Panc1 (cell line): ENCODE measurements around the gene SCD. TPM values are rescaled to one million over a fixed set of nuclear protein-coding genes. Genes with fewer than 3 reads are reported as not detected.
A peak's percentile ranks its signal among the peaks of the same experiment; 100 is the strongest.

Source experiments
- ATAC-seq: fragments of 200-7000 bp; cut with Tn5 transposase; 2 replicates; pipeline ENCODE4 v1.9.1; 2020; ENCODE audit warnings: mild to moderate bottlenecking, moderate library complexity
- BruUV-seq: library from RNA; stranded (reverse); fragments of 400-500 nt; replicated peaks from 2 replicates; lab custom pipeline; 2021; lab: Mats Ljungman, UMichigan
- CTCF ChIA-PET: fragments of 300-600 bp; sonication (Branson Sonifier 250); formaldehyde crosslinking; loops from one replicate; lab custom pipeline; 2022; ENCODE audit warnings: antibody characterized with exemption; lab: Charles Lee
- POLR2A ChIA-PET: fragments of 300-600 bp; sonication (Branson Sonifier 250); formaldehyde crosslinking; loops from one replicate; lab custom pipeline; 2022; ENCODE audit warnings: antibody characterized with exemption; lab: Charles Lee
- DNase-seq: peaks from one replicate; pipeline ENCODE4 v3.0.0-alpha.2; 2010; ENCODE audit warnings: low read depth, low spot score
- H3K27ac ChIP-seq: 2 replicates; pipeline ENCODE4 v1.5.1; 2011; ENCODE audit warnings: mild to moderate bottlenecking, low read length, inconsistent platforms
- H3K27me3 ChIP-seq: fragments of 200-500 bp; sonication (Bioruptor generic); 2 replicates; pipeline ENCODE4 v1.6.0; 2014; ENCODE audit warnings: low read length, inconsistent platforms; ENCODE audit not compliant: control insufficient read depth, insufficient read depth
- H3K36me3 ChIP-seq: fragments of 200-500 bp; sonication (Bioruptor generic); 2 replicates; pipeline ENCODE4 v1.5.1; 2014; ENCODE audit warnings: inconsistent platforms, mild to moderate bottlenecking, low read length, moderate library complexity; ENCODE audit not compliant: control insufficient read depth, insufficient read depth
- H3K4me1 ChIP-seq: 2 replicates; pipeline ENCODE4 v1.5.1; 2011; ENCODE audit warnings: inconsistent platforms, mild to moderate bottlenecking, low read length, moderate library complexity; ENCODE audit not compliant: control insufficient read depth, insufficient read depth
- H3K4me3 ChIP-seq, 2 experiments: 2 replicates each; pipeline ENCODE4 v1.5.1; 2011 to 2012; ENCODE audit warnings: low read depth in 2 of 2, low read length in 2 of 2, mild to moderate bottlenecking in 2 of 2, inconsistent platforms in 1 of 2, moderate library complexity in 1 of 2
- H3K9me3 ChIP-seq: fragments of 200-500 bp; sonication (Bioruptor generic); 2 replicates; pipeline ENCODE4 v1.5.1; 2014; ENCODE audit warnings: low read depth, mild to moderate bottlenecking, inconsistent platforms, low read length, moderate library complexity; ENCODE audit not compliant: control insufficient read depth, insufficient read depth
- POLR2AphosphoS5 ChIP-seq: IDR thresholded peaks from 2 replicates; pipeline ENCODE4 v1.6.1; 2012; ENCODE audit warnings: mild to moderate bottlenecking, low read depth, low read length, moderate library complexity
- SIN3A ChIP-seq: IDR thresholded peaks from 2 replicates; pipeline ENCODE4 v1.6.1; 2012; ENCODE audit warnings: low read depth, mild to moderate bottlenecking, low read length, moderate library complexity, borderline replicate concordance; ENCODE audit not compliant: insufficient read depth
- TCF7L2 ChIP-seq: IDR thresholded peaks from 2 replicates; pipeline ENCODE4 v1.6.1; 2011; ENCODE audit warnings: mild to moderate bottlenecking, low read depth, low read length, inconsistent platforms
- in situ Hi-C: cut with HindIII; loops from 2 replicates; pipeline ENCODE4 v1.10.0; 2016; ENCODE audit warnings: low sequenced_read_pairs, low pct_unique_long_range_greater_than_20kb
- intact Hi-C: fragments of 100-400 bp; cut with micrococcal nuclease; formaldehyde crosslinking; loops from one replicate; pipeline ENCODE4 v1.10.0; 2022; ENCODE audit not compliant: unreplicated experiment
- total RNA-seq: library from RNA; stranded (reverse); gene quantifications from one replicate; pipeline ENCODE4 v1.2.1, GENCODE V29; 2021; ENCODE audit not compliant: unreplicated experiment
- TF ChIP-seq, protein P1 (sequence below): fragments of 450-650 bp; IDR thresholded peaks from 2 replicates; pipeline ENCODE4 v1.5.1; 2017; ENCODE audit warnings: mild to moderate bottlenecking
- TF ChIP-seq, protein P2 (sequence below), 2 experiments: IDR thresholded peaks; 2 replicates each; pipeline ENCODE4 v1.6.1; 2011 to 2012; ENCODE audit warnings: low read depth in 2 of 2, control low read depth in 1 of 2, low read length in 1 of 2, mild to moderate bottlenecking in 1 of 2, moderate library complexity in 1 of 2; ENCODE audit not compliant: insufficient read depth in 1 of 2

SCD gene
- total RNA-seq, 1 experiment from 2014 or later, result 1,345 TPM

DNA sequence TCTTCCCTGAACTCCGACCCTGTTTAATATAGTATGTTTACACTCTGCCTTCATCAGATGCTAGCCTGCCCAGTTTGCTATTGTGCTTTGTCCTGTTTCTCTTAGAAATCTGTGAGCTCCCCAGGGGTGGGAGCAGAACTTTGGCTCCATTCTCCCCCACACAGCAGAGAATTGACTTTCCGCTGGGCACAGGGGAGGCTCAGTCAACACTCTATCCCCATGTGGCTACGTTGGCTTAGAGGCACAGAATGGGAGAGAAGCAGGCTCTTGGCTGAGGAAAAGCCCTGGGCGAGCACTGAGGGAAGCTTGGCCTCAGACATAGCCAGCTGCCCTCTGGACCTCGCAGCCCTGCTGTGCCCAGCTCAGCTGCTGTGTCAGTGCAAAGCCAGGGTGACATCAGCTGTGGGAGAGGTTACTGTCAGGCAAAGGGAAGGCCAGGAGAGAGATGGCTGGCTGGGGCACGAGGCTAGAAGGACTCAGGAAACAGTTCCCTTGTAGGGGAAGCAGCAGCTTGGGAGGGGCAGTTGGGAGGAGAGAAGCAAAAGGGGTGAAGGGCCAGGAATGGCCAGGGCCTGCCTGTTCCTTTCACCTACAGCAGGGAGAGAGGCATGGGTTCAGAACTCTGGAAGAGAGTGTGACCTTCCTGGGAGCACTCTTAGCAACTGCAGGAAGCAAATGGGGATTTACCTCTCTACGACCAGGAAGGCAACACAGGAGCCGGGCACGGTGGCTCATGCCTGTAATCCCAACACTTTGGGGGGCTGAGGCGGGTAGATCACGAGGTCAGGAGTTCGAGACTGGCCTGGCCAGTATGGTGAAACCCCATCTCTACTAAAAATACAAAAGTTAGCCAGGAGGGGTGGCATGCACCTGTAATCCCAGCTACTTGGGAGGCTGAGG, 5.8 kb upstream of the SCD start:
- intact Hi-C loops (loop anchor here (5.0 kb wide), 1 partner anchor 166 kb away; no protein-coding TSS in a partner anchor), in situ Hi-C loops (no loop called here)
- H3K4me3 ChIP-seq, result no peak overlapping the region
- TF ChIP-seq POLR2AphosphoS5, result no peak
- TF ChIP-seq, protein P1, sequence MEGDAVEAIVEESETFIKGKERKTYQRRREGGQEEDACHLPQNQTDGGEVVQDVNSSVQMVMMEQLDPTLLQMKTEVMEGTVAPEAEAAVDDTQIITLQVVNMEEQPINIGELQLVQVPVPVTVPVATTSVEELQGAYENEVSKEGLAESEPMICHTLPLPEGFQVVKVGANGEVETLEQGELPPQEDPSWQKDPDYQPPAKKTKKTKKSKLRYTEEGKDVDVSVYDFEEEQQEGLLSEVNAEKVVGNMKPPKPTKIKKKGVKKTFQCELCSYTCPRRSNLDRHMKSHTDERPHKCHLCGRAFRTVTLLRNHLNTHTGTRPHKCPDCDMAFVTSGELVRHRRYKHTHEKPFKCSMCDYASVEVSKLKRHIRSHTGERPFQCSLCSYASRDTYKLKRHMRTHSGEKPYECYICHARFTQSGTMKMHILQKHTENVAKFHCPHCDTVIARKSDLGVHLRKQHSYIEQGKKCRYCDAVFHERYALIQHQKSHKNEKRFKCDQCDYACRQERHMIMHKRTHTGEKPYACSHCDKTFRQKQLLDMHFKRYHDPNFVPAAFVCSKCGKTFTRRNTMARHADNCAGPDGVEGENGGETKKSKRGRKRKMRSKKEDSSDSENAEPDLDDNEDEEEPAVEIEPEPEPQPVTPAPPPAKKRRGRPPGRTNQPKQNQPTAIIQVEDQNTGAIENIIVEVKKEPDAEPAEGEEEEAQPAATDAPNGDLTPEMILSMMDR, result no peak
- peaks cover 35% of the 10 kb centered on the region for H3K4me1 ChIP-seq
- H3K9me3 ChIP-seq, result no peaks in the 10 kb centered on the region
- DNase-seq (no peak), ATAC-seq (0 out of 2 replicates have a peak, but pooled peaks have one; percentile 3)
- ChIA-PET POLR2A (interaction anchor here (0.5 kb wide), 1 partner anchor 79 kb away, joined by 9 read pairs; no protein-coding TSS in a partner anchor), CTCF (interaction anchor here (0.7 to 1.7 kb wide), 3 partner anchors 30 to 178 kb away, joined by 3 to 4 read pairs (median 3); no protein-coding TSS in a partner anchor)
- BruUV-seq, result no TSS peak
- H3K27me3 ChIP-seq, result no peaks in the 10 kb centered on the region
- H3K36me3 ChIP-seq, result no peaks in the 10 kb centered on the region
- peak overlapping the region; percentile 65 for H3K27ac ChIP-seq

DNA sequence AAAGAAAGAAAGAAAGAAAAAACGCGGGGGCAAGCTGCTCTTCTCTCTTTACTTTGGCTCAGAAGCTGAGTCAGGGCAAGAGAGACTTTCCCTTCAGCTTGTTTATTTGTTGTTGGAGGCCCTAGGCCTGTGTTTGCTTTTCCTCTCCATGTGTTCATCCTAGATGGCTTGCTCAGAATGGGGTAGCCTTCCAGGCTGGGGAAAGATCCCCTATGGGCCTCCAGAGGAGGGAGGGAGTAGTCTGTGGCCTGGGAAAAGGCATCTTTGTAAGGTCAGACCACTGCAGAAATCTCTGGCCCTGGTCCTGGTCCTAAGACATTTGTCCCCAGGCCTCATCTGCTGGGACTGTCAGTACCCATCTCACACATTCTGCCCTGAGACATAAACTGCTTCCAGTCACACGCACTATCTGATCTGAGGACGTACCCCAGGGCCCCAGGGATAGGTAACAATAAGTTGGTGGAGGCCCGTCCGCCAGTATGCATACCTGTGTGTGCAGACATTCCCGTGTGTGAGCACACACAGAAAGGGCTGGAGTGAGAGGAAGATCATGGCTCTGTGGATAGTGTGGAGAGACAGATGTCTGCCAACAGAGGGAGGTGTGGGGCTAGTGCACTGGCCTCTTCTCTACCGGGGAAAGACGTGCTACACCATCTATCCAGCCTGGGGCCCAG, 4.9 kb upstream of the SCD start:
- ATAC-seq (peak; percentile 76), DNase-seq (no peak)
- POLR2A ChIA-PET, result no interaction called here
- H3K4me3 ChIP-seq, result no peak overlapping the region
- no TSS peak for BruUV-seq
- peak overlapping the region; percentile 62 for H3K27ac ChIP-seq
- H3K4me1 ChIP-seq, result peaks cover 36% of the 10 kb centered on the region
- no peaks in the 10 kb centered on the region for H3K27me3 ChIP-seq
- TF ChIP-seq POLR2AphosphoS5 (no peak), SIN3A (no peak), TCF7L2 (no peak)
- TF ChIP-seq, protein P2, sequence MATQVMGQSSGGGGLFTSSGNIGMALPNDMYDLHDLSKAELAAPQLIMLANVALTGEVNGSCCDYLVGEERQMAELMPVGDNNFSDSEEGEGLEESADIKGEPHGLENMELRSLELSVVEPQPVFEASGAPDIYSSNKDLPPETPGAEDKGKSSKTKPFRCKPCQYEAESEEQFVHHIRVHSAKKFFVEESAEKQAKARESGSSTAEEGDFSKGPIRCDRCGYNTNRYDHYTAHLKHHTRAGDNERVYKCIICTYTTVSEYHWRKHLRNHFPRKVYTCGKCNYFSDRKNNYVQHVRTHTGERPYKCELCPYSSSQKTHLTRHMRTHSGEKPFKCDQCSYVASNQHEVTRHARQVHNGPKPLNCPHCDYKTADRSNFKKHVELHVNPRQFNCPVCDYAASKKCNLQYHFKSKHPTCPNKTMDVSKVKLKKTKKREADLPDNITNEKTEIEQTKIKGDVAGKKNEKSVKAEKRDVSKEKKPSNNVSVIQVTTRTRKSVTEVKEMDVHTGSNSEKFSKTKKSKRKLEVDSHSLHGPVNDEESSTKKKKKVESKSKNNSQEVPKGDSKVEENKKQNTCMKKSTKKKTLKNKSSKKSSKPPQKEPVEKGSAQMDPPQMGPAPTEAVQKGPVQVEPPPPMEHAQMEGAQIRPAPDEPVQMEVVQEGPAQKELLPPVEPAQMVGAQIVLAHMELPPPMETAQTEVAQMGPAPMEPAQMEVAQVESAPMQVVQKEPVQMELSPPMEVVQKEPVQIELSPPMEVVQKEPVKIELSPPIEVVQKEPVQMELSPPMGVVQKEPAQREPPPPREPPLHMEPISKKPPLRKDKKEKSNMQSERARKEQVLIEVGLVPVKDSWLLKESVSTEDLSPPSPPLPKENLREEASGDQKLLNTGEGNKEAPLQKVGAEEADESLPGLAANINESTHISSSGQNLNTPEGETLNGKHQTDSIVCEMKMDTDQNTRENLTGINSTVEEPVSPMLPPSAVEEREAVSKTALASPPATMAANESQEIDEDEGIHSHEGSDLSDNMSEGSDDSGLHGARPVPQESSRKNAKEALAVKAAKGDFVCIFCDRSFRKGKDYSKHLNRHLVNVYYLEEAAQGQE (IDR thresholded peaks at IDR 0.05; ENCODE audit: insufficient read depth in 1 of 2, low read depth in 2 of 2, low read length in 1 of 2), result peak in 1 of 2 experiments; percentile 34; a peak in 1 of 4 replicates
- TF ChIP-seq, protein P1, result peak; percentile 94
- H3K9me3 ChIP-seq, result no peaks in the 10 kb centered on the region
- in situ Hi-C loops, result no loop called here
- CTCF ChIA-PET, result interaction anchor here (0.6 to 1.7 kb wide), 7 partner anchors 12 to 177 kb away, joined by 3 to 6 read pairs (median 4); partner anchors contain the start of gene PKD2L1
- intact Hi-C loops, result loop anchor here (1.0 to 5.0 kb wide), 2 partner anchors 91 to 165 kb away; no protein-coding TSS in a partner anchor
- peaks cover under 1% of the 10 kb centered on the region; the same call in 1 of the 2 replicates for H3K36me3 ChIP-seq
